NAMALWA (cell line): ENCODE measurements around the gene EPOP.
A peak's percentile ranks its signal among the peaks of the same experiment; 100 is the strongest.

Experiments used
- DNase-seq: peaks from one replicate; pipeline ENCODE4 v3.0.0-alpha.2; 2015; ENCODE audit warnings: low spot score

Gene EPOP

DNA sequence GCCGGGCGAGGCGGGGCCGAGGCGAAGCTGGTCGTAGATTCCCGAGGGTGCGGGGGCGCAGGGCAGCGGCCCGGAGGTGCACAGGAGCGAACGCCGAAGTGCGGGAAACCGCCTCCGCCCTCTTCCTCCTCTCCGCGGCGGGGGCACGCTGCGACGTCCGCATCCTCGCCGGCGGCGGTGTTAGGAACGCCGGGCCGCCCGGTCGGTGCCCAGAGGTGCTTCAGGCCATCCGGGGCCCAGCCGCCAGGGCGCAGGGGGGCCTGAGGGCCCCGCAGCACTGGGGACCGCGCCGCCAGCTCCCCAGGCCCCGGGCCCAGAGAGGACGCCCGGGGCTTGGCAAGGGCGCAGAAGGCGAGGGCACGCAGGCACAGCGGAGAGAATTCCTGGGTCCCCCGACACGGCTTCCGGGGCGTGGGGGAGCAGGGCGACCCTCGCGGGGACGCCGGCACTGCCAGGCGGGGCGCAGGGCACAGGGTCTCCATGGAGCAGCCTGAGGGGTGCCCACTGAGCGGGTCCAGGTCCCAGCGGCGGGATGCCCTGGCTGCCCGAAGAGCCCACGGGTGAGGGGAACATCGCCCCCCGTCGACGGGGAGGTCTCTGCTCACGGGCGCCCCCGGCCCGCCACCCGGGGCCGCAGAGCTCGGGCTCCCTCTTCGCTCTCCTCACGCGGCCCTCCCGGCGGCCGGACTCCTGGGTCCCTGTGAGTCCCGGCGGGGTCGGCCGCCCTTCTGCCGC, 576 bp downstream of the EPOP start:
- DNase-seq = no peak

DNA sequence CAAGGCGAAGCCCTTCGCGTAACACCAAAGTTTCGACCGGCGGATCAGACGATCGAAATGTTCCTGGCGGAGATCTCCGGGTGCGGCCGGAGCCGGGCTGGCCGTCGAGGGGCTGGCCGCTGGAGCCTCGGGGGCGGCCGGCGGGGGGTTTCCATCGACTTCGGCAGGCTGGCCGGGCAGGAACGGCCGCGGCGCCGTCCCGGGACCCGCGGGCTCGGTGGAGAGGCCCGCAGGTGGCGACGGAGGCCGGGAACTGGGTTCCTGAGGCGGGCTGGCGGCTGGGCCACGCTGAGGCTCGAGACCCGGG, 1.1 kb downstream of the EPOP start:
- DNase-seq = no peak

DNA sequence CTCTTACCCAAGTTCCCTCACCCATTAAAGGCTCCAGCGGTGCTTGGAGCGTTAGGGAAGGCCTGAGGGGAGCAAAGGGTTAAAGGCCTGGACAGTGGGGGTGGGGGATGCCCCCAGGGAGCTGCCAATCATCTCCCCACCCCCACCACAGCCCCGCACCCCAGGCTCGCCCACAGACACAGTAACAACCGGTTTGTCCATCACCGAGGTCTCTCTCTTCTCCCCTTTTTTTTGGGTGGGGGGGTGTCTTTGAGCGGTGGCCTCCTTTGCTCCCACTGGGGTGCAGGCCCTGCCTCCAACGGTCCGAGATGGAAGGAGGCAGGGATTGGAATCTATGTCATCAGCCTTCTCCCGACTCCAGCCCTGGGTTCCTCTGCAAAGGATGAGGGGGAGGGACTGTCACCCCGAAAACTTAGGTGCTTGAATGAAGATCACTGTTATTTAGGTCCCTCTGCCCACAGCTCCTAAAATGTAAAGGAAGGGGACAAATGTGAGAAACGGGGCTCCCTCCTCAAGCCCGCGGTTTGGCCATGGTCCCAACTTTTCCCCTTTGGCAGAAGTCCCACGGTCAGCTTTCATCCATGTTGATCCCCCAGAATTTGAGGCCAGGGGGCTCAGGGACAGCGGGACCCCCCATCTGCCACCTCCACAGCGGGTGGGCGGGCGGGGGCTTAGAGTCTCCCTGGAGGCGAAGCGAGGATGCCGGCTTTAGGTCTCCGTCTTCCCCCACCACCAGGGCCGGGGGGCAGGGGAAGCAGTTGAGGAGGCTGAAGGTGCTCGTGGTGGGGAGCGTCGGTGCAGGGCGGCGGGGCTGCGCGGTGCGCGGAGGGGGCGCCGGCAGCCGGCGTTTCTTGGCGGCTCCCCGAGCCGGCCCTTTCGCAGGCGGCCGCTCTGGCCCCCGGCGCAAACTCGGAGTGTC, 1.7 kb downstream of the EPOP start:
- no peak for DNase-seq

DNA sequence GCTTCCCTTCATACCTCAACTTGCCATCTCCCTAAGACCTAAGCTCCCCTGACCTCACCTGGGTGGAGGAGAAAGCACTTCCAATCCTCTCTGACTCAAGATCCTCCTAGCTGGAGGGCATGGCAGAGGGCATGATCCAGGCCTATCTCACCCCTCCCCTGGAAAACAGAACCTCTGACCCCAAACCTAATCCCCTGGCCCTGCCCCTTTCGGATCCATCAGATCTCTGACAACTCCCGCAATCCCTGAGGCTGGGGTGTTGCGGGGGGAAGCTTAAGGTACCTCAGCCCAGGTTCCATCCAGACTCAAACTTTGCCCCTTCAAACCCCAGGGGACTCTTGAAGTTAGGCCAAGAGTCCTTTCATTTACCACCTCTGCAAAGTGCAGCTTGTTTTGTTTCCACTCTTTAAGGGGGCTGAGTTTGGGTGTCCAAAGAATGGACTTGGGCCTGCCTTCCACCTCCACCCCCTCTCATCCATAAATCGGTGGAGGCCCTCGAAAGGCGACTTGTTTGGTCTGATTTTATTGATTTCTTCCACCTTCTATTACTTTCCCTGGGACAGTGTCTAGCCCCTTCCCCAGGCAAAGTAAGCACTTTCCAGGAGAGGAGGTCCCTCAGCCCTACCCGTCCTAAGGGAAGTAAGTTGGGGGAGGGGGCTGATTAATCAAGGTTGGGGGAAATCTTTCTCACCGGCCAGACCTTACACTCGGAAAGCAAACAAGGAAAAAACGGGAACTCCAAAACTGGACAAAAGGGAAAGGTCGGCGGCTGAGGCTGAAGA, 2.6 kb downstream of the EPOP start:
- no peak for DNase-seq

DNA sequence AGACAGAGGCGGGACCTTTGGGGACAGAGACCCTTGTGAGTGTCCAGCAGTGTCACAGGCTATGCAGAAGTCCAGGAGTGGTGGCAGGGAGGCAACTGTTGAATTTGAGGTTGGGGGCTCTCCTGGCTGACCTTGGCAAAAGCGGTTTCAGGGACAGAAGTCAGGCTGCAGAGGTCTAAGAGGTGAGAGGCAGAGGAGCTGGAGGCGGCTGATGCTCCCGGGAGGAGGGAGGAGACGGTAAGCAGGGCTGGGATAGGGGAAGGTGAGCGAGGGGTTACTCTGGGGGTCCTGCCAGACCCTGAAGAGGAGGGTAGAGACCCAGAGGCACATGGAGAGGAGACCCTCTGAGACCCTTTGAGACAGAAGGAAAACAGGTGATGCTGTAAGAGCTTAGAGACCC, 5.2 kb downstream of the EPOP start:
- DNase-seq = no peak

DNA sequence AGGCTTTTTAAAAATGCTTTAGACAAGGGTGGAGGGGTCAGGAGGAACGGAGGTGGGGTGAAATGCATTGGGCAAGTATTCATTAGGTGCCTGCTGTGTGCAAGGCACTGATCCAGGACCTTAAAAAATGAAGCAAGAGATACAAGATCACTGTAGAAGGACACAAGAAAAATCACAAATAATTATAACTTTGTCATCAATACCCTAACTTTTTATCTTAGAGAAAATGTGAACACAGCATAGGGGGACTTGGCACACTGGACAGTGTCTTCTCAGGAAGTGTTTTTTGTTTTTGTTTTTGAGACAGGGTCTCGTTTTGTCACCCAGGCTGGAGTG, 7.0 kb downstream of the EPOP start:
- DNase-seq = no peak

DNA sequence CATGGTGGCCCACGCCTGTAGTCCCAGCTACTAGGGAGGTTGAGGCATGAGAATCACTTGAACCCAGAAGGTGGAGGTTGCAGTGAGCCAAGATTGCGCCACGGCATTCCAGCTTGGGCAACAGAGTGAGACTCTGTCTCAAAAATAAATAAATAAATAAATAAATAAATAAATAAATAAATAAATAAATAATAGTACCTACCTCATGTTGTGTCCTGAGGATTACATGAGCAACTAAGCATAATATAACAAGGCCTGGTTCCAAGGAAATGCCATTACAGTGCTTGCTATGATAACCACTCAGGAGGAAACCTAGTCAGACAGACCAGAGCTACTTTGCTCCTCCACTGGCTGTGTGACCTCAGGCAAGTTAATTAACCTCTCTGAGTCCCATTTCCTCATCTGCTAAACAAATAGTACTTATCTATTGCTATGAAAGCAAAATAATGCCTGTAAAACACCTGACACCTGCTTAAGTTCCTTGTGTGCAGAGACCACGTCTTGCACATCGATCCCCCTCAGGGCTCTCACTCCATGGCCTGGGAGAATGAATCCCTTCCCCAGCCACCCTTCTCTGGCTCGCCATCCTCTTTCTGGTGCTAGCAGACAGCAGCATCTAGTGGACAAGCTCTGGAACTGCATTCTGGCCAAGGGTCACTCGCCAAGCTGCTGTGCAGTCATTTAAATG, 7.5 kb downstream of the EPOP start:
- DNase-seq = peak; percentile 83

DNA sequence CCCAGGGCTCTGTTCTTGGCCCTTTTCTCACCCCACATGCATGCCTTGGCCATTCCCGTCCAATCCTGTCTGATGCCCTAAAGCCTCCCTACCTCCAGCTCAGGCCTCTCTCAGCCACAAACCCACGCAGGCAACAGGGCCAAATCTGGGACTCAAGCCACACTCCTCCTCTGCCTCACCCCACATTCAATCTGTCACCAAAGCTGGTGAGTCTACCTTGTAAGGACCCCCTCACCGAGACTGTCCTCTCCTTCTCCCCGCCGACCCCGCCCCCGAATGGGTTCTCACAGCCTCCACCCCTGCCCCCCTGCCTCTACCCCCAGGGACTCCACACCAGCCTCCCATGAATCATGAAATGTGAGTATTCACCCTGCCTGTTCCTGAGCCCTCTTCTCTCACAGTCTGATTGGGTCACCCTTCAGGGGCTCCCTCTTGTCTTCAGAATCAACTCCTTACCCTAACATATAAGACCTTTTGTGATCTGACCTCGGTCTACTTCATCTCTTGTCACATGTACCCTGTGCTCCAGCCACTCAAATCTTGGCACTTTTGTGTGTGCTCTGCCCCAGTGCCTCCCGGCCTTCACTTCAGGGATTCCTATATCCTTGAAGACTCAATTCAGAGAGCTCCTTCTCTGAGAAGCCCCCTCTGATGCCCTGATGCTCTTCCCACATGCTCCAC, 10.7 kb downstream of the EPOP start:
- DNase-seq = no peak

DNA sequence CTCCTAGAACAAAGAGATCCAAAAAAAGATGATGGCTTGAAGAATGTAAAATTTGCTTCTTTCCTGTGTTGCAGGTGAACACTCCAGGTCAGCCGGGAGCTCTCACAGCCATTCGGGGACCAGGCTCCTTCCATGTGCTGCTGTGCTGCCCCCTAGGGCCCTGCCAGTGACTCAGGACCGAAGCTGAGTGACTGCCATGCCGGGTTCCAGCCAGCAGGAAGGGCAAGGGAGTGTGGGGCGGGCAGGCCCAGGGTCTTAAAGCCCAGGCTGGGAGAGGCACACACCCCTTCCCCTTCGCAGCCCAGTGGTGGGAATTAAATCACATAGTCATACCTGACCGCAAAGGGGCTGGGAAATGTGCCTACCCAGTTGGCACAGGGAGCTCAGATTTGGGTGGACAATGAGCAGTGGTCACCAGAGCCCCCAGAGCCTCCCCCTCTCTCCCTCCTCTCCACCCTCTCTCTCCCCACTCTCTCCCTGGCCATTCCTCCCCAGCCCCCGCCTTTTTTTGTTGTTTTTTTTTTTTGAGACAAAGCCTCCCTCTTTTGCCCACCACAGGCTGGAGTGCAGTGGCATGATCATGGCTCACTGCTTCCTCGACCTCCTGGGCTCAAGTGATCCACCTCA, 11.5 kb downstream of the EPOP start:
- peak; percentile 83 for DNase-seq

DNA sequence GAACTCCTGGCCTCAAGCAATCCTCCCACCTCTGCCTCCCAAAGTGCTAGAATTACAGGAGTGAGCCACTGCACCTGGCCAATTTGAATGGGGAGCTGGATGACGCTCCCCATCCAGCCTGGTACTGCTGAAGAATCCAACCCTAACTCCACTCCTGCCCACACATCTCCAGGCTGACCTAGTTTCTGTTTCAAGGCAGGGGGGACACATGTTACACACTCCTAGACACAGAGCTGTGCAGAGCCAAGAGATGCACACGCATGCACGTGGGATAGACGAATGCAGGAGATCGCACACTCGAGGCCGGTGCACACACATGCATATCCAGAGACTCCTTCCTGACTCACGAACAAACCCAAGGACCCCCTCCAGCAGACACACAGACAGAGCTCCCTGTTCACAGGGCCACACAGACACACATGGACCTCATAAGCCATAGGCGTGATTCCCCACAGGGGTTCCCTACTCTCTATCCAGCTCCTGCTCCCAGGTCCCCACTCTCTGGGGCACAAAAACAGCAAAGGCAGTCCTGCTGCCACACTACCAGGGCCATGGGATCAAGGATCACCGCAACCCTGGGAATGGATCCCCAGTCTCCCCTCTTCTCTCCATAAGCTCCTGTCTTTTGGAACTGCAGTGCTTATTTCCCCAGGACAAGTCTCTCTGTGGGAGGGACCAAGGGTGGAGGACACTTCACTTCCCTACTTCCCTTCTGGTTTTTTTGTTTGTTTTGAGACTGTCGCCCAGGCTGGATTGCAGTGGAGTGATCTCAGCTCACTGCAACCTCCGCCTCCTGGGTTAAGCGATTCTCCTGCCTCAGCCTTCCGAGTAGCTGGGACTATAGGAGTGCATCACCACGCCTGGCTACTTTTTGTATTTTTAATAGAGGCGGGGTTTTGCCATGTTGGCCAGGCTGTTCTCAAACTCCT, 14.4 kb downstream of the EPOP start:
- DNase-seq = no peak

DNA sequence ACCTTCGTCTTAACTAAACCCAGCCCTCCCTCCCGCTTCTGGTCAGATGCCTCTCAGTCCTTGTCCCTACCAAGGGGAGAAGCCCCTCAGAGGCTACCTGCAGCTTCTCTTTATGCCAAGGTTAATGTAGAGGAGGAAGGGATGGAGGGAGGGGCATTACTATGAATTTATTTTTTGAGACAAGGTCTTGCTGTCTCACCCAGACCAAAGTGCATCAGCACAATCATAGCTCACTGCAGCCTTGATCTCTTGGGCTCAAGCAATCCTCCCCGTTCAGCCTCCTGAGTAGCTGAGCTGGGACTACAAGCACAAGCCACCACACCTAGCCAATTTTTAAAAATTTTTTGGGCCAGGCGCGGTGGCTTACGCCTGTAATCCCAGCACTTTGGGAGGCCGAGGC, 15.3 kb downstream of the EPOP start:
- DNase-seq = no peak

DNA sequence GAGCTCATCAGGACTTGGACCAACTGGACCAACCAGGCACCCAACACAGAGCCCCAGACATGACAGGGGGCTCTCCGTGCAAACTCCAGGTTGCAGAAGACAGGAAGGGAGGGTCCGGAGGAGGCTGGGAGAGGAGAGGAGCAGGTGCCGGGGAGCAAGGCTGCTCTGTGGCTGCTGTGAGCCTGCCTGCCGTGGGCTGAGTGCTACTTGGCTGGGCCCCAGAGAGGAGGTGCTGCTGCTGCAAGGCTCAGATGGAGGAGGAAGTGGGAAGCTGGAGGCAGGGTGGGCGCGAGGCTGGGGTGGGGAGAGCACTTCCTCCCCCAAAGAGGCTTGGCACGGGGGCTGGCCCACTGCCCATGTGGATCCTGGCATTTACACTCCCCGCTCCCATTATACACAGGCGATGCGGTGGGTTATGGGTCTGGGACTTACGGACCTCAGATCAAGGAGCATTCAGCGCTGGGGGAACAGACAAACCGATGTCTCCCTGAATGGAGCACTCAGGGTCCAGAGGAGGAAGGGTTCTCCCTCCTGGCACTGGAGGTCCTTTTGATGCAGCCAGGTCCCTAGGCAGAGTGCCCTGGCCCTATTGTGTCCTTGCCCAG, 15.9 kb downstream of the EPOP start:
- no peak for DNase-seq

DNA sequence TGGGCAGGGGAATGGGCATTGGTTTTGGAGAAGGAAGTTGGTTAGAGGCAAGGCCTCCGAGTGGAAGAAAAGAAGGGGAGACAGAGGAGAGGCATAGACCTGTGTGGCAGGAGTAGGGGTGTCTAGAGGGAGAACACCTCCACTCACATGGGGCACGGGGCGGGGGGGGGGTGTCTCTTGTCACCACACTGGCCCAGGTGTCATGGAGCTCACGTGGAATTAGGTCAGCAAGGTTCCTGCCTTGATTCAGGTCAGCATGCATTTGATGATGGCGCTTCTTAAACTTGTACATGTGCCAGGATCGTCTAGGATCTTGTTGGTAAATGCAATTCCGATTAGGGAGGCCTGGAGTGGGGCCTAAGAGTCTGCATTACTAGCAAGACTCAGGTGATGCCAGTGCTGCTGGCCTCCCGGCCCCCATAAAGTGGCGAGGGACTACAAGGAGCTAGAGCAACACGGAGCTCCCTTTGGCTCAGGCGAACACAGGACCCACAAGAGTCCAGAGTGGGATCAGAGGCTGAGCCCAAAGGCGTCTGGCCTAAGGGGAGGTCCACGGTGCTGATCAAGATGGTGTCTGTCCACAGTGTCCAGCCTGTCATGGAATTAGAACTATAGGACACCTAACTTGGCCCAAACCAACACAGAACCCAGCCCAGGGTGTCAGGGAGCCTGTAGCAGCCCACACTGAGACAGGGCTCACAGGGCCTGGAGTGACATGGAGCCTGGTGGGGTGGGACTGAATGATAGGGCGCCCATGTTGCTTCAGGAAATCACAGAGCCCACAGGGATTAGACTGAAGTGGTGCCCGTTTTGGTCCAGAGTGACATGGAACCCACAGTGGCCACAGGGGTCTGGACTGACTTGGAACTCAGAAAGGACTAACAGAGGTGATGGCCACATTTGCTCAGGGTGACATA, 16.7 kb downstream of the EPOP start:
- no peak for DNase-seq

DNA sequence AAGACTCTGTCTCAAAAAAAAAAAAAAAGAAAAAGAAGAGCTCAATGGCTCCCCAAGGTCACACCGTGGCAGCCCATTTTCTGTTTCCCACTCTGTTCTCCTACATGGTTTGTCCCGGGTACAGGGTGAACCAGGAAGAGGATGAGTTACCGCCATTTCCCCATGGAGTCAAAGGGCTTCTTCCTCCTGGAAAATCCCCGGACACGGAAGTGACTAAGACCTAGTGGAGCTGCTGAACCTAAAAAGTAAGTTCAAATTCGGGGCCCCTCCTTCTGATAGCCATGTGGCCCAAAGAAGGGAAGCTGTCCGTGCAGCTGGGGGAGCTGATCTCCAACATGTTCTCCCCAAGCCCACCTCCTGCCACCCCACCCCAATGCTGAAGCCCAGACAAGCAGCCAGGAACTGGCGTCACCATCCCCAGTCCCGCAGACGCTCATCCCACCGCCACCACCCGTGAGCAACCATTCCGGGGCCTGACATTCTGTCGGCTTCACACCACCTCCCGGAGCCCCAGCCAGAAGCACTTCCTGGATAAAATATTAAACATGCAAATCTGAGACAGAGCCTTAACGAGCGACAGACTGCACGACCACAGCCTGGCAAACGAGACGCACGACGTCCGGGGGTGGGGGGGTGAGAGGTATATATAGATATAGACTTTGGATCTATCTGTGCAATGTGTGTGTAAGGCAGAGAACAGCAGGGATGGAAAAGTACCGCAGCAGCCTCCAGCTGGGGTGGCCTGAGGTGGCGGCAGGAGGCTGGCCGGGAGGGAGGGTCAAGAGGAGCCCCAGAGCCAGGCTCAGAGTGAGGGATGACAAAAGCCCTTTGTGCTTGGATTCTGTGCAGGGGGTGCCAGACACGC, 17.6 kb downstream of the EPOP start:
- DNase-seq = no peak

DNA sequence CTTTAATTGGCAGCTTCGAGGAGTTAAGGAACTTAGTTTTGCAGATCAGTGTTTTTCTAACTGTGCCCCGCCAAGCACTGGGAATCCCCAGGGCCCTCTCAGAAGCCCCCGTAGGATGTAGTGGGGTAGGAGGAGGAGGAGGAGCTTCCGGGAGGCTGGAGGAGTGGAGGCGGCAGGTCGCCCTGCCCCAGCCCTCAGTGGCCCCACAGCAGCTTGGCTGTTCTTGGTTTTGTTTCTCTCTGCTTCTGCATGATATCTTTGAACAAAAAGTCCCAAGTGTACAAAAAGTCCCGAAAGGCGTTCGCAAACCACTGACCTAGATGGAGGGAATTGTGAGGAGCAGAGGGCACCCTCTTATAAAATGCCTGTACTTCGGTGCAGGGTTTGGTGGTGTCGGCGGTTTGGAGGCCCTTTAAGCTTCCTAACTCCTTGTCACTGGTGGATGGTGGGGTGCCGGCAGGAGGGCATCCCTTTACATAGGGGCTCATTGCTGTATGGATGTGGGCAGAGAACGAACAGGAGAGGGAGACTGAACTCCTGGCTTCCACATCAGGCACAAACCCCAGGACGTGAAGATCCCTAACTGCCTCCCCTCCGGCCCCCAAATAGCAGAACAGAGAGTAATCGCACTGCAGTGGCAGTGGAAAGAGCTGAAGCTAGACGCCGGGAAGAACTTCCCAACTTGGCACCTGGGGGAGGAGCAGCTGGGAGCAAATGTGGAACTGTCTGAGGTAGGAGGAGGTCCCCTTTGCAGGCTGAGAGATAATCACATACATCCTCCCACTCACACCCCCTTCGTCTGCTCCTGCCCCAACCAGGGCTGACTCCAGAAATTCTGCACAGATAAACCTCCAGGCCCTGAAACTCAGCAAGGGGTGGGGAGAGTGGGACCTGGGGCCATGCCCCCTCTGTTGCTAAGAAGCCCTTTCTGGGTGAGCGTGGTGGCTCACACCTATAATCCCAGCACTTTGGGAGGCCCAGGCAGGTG, 20.1 kb downstream of the EPOP start:
- DNase-seq = no peak

DNA sequence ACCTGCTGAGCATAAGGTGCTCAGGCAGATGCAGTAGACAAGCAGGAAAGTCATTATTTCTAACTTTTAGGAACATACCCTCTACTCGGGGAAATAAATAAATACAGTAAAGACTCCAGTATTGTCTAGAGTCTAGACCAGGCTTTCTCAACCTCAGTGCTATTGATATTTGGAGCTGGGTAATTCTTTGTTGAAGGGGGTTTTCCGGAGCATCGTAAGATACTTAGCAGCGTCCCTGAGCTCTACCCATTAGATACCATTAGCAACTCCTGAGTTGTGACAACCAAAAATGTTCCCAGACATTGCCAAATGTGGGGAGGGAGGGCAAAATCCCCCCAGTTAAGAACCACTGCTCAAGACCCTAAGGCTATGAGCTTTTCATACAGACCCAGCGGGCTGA, 21.1 kb downstream of the EPOP start:
- no peak for DNase-seq
